Effector memory CD8-positive, alpha-beta T cell (primary cell): ENCODE data around the gene NR1H3.
"Not testable (repeated sequence)": the region's sequence is repeated elsewhere in the genome, so short reads cannot be mapped to it uniquely, and the experiment has no call there.

Source experiments
- ATAC-seq: fragments of 150-1000 bp; cut with Tn5 transposase; replicated peaks from 2 replicates; pipeline ENCODE4 v1.10.0; 2021; ENCODE audit warnings: mild to moderate bottlenecking, moderate library complexity
- DNase-seq, 3 experiments: peaks; one replicate each; pipeline ENCODE4 v3.0.0; 2021
- H3K27ac Mint-ChIP-seq, 2 donors: one replicate each; pipeline ENCODE4 v1.8.0; 2022; ENCODE audit warnings: mild to moderate bottlenecking in 2 of 2, mixed read lengths in 2 of 2, moderate library complexity in 2 of 2
- H3K27me3 Mint-ChIP-seq, 2 donors: one replicate each; pipeline ENCODE4 v1.8.0; 2022; ENCODE audit warnings: mixed read lengths in 2 of 2
- H3K36me3 Mint-ChIP-seq: one replicate; pipeline ENCODE4 v1.8.0; 2022; ENCODE audit warnings: mild to moderate bottlenecking, moderate library complexity, mixed read lengths; ENCODE audit not compliant: insufficient read depth
- H3K4me1 Mint-ChIP-seq, 2 donors: one replicate each; pipeline ENCODE4 v1.8.0; 2022; ENCODE audit warnings: low read depth in 2 of 2, mixed read lengths in 2 of 2
- H3K4me3 Mint-ChIP-seq, 2 donors: one replicate each; pipeline ENCODE4 v1.8.0; 2022; ENCODE audit warnings: mild to moderate bottlenecking in 2 of 2, mixed read lengths in 2 of 2, moderate library complexity in 2 of 2
- H3K9me3 Mint-ChIP-seq, 2 donors: one replicate each; pipeline ENCODE4 v1.8.0; 2022; ENCODE audit warnings: mixed read lengths in 2 of 2

NR1H3 gene

DNA sequence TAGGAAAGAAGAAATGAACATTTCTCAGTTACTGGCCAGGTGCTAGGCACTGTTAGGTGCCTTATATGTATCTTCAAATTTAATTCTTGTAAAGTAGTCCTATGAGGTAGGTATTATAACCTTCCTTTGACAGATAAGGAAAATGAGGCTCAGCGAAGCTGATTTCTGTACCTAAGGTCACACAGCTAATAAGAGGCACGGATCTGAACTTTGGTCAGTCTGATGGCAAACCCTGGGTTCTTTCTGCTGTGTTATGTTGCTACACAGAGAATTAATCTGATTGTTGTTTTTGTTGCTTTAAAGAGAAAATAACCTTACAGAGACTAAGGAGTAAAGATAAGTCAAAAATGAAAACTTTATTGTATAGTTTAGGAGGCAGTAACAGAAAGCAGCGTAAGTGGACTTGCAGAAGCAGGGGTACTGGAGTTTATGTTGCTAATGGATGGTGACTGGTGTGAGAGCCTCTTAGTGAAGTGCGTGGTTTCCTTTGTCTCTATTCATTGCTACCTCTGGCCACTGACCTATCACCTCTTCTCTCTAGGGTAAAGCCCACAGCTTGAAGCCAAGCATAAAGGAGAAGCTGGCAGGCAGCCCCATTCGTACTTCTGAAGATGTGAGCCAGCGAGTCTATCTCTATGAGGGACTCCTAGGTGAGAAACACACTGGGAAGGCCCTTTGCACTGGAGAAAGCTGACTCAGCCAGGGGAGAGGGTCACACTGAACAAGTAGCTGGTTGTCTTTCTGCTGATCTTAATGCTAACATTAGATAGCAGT, 50.4 kb downstream of the NR1H3 start:
- peak overlapping the region in 1 of 2 donors; percentile 23 for H3K27ac Mint-ChIP-seq
- H3K4me3 Mint-ChIP-seq: no peak overlapping the region
- DNase-seq: no peak
- no peak for ATAC-seq
- no peaks in the 10 kb centered on the region for H3K9me3 Mint-ChIP-seq
- H3K36me3 Mint-ChIP-seq: peaks cover 94% of the 10 kb centered on the region
- peaks cover 2 to 3% of the 10 kb centered on the region in 2 donors for H3K4me1 Mint-ChIP-seq
- no peaks in the 10 kb centered on the region for H3K27me3 Mint-ChIP-seq

- no peak for ATAC-seq
- H3K36me3 Mint-ChIP-seq: peaks cover 95% of the 10 kb centered on the region
Observed at GRCh38 chr11:47314992-47315391, 57.2 kb downstream of the NR1H3 start.

DNA sequence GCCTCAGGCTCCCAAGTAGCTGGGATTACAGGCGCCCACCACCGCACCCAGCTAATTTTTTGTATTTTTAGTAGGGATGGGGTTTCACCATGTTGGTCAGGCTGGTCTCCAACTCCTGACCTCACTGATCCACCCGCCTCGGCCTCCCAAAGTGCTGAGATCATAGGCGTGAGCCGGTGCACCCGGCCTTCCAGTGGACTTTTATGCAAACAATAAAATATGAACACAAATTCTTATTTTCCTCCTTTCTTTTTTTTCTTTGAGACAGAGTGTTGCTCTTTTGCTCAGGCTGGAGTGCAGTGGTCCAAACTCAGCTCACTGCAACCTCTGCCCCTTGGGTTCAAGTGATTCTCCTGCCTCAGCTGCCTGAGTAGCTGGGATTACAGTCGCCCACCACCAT, 58.7 kb downstream of the NR1H3 start:
- H3K27ac Mint-ChIP-seq: peak overlapping the region in 1 of 2 donors; percentile 10
- ATAC-seq, H3K9me3 Mint-ChIP-seq, H3K4me1 Mint-ChIP-seq, H3K4me3 Mint-ChIP-seq, H3K27me3 Mint-ChIP-seq, DNase-seq: not testable (repeated sequence)
- peaks cover 90% of the 10 kb centered on the region for H3K36me3 Mint-ChIP-seq

More at GRCh38 chr11:47314992-47315391, 57.2 kb downstream of the NR1H3 start:
- Mint-ChIP-seq H3K4me1 (peaks cover 0 to 7% of the 10 kb centered on the region in 2 donors), H3K27me3 (no peaks in the 10 kb centered on the region), H3K27ac (no peak overlapping the region), H3K4me3 (no peak overlapping the region), H3K9me3 (no peaks in the 10 kb centered on the region)
- no peak for DNase-seq

DNA sequence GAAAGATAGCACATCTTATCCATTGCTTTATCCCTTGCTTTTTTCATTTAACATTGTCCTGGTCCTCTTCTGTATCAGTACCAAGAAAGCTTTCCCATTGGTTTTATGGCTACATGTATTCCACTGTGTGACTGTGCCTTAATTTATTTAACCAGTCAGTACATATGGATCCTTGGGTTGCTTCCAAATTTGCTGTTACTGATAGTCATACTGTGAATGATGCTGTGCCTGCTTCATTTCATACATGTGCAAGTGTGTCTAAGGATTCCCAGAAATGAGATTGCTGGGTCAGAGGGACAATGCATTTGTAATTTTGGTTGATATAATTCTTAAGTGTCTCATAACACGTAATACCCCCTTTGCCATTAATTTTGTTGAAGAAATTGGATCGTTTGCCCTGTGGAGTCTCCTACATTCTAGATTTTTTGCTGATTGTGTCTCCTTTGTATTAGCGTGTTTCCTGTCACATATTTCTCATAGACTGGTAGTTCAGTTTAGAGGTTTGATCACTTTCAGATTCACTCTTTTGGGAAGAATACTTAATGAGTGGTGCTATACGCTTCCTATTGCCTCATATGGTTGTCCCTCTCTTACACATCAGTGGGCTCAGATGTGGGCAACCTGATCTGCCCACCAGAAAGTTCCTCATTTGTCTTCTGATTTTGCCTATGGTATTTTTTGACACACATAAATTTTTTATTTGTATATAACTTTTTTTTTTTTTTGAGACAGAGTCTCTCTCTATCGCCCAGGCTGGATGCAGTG, 59.5 kb downstream of the NR1H3 start:
- DNase-seq (no peak), ATAC-seq (no peak)
- peaks cover 86% of the 10 kb centered on the region for H3K36me3 Mint-ChIP-seq
- no peak overlapping the region for H3K4me3 Mint-ChIP-seq
- H3K9me3 Mint-ChIP-seq: no peaks in the 10 kb centered on the region
- H3K4me1 Mint-ChIP-seq: peaks cover 0 to 10% of the 10 kb centered on the region in 2 donors
- no peaks in the 10 kb centered on the region for H3K27me3 Mint-ChIP-seq
- H3K27ac Mint-ChIP-seq: peak overlapping the region in 1 of 2 donors; percentile 10

DNA sequence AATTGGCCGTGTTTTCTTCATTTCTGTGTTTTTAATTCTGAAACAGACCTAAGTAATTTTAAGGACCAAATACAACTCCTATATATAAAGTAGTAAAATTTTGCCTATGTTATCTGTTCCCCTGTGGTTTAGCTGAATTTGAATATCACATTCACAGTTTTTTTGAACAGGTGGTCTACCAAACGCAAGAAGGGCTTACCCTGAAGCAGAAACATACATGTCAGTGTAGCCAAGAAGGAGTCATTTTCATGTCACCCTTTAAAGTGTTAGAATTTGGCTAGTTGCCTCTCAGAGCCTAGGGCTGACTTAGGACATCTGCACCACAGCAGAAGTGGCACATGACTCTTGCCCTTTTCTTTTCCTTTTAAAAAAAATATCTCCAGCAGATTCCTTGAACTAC, 60.4 kb downstream of the NR1H3 start:
- no peaks in the 10 kb centered on the region for H3K9me3 Mint-ChIP-seq

More for the DNA sequence above, 60.4 kb downstream of the NR1H3 start:
- no peak for DNase-seq
- Mint-ChIP-seq H3K27ac (no peak overlapping the region), H3K4me1 (peaks cover 0 to 10% of the 10 kb centered on the region in 2 donors), H3K36me3 (peaks cover 76% of the 10 kb centered on the region), H3K4me3 (no peak overlapping the region), H3K27me3 (no peaks in the 10 kb centered on the region)
- no peak for ATAC-seq
